Stimulated activated CD8-positive, alpha-beta memory T cell treated with anti-CD3 and anti-CD28 coated beads, Interleukin-7, amount 100 ng/mL, for 48 hours (primary cell): ENCODE results near the gene ERCC1.
A peak's percentile ranks its signal among the peaks of the same experiment; 100 is the strongest.
"Not testable (repeated sequence)": the region's sequence is repeated elsewhere in the genome, so short reads cannot be mapped to it uniquely, and the experiment has no call there.

ENCODE experiments used
- DNase-seq, 2 donors: peaks; one replicate each; pipeline ENCODE4 v3.0.0-alpha.2; 2020; ENCODE audit warnings: low read depth in 1 of 2; ENCODE audit errors: extremely low read depth in 1 of 2

ERCC1 gene

GRCh38 chr19:45431008-45431407 is 7.3 kb upstream of the ERCC1 start:
- not testable (repeated sequence) for DNase-seq

DNA sequence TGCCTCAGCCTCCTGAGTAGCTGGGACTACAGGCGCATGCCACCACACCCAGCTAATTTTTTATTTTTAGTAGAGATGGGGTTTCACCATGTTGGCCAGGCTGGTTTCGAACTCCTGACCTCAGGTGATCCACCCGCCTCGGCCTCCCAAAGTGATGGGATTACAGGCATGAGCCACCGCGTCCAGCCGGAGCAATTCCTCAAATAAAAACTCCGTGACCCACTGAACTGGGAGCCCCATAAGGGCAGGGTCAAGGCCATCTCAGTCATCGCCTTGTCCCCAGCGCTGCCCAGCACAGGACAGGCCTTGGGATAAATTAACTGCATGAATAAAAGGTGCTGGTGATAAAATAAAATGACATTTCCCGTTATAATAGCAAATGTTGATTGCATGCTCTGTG is 6.2 kb upstream of the ERCC1 start:
- not testable (repeated sequence) for DNase-seq

DNA sequence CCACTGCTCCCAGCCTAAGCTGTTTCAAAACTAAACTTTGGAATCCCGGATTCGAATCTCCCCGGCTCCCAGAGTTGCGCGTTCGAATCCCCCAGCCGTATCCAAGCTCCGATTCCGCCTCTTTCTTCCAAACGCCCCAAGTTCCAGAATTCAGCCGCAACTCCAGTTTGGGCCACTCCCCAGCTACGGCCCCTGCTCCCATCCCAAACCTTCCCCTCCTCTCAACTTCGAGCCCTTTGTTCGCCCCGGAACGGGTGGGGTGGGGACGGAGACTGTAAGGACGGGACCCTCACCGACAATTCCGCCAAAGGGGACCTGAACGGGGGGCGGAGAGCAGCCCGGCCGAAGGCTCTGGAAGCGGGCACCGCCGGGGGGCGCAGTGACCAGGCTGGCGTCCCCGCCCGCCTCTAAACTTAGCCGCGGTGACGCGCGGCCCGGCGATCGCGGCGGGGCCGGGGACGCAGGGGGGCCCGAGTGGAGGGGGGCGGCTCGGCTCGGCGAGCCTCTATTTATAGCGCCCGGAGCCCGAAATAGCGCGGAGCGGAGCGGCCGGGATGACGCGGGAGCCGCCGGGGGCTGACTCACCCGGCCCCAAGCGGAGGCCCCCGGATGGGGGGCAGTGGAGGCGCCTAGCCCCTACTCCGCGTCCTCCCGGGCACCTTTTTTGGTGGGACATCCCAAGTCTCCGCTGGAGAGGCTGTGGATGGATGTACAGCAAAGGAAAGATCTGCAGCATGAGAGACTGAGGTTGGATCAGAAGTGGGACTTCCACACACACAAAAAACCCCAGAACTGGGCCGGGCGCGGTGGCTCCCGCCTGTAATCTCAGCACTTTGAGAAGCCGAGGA is 4.9 kb upstream of the ERCC1 start:
- no peak for DNase-seq

DNA sequence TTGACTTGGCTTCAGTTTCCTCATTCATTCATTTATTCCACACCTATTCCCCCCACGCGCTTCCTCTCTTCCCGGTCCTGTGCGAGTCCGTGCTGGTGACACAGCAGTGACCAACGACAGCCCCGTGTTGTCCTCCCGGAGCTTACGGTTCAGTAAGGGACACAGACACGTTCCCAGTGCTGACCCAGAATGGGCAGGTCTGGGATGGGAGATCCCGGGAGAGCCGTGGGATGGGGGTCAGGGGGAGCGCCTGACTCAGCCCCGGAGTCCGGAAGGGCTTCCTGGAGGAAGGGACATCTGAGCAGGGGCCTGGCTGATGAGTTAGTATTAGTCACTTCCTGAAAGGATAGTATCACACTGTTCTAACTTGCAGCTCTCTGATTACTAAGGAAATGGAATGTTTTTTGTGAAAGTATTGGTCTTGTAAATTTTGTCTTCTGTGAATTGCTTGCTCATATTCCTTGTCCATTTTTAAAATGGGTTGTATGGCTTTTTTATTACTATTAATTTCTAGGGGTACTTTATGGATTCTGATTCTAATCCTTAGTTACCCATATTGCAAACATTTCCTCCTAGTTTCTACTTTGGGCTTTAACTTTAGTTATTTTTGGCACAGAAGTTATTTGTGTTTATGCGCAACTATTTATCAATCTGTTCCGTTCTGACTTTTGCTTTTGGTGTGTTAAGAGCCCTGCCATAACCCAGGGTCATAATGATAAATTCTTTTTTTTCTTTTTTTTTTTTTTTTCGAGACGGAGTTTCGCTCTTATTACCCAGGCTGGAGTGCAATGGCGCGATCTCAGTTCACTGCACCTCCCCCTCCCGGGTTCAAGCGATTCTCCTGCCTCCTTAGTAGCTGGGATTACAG is 708 bp upstream of the ERCC1 start:
- DNase-seq: peak in 1 of 2 donors; percentile 31

DNA sequence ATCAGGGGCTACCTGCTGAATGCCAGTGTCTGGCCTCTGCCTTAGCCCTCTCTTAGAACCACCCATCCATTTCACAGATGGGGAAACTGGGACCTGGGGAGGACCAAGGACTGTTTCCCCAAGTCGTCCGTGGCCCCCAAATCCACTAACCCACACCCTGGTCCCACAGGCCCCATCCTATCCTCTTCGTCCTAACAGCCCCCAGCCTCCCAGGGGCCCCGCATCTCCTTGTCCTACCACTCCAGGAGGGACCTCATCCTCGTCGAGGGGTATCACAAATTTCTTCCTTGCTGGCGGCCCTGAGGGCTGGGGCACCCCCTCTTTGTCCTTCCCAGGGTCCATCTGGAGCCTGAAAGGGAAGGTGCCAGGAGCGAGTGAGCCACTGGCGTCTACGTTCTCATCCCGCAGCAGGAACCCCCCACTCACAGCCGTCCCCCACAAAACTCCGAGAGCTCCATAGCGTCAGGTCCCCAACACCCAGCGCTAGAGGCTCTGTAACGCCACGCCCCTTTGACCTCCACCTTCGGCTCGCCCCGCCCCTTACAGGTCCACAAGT is 606 bp downstream of the ERCC1 start:
- DNase-seq: no peak

GRCh38 chr19:45421947-45422498 is 1.7 kb downstream of the ERCC1 start:
- no peak for DNase-seq

DNA sequence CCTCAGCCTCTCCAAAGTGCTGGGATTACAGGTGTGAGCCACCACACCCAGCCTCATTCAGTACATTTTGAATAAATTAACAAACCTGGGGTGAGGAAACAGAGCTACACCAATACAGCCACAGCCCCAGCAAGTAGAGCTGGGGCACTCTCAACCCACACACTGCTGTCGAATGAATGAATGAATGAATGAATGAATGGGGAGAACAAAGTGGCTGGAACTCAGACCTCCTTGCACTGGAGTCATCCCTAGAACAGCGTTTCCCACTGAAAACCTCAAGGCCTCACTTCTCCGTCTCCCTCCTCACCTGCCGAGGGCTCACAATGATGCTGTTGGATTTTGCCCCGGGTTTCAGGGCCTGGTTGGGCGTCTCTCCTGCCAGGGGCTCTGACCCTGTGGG is 2.8 kb downstream of the ERCC1 start:
- DNase-seq: no peak

DNA sequence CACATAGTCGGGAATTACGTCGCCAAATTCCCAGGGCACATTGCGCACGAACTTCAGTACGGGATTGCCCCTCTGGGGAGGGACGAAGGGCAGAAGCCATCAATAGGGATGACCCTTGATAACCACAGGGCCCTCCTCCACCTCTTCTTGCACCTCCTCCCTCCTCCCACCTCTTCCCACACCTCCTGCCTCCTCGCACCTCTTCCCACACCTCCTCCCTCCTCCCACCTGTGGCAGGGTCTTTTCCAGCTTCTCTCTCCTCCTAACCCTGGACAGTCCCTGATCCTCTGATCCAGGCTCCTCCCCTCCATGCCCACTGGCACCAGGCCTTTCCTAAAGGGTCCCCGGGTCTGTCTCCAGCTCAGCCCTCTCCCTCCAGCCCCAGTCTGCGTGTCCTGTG is 3.4 kb downstream of the ERCC1 start:
- DNase-seq: no peak

DNA sequence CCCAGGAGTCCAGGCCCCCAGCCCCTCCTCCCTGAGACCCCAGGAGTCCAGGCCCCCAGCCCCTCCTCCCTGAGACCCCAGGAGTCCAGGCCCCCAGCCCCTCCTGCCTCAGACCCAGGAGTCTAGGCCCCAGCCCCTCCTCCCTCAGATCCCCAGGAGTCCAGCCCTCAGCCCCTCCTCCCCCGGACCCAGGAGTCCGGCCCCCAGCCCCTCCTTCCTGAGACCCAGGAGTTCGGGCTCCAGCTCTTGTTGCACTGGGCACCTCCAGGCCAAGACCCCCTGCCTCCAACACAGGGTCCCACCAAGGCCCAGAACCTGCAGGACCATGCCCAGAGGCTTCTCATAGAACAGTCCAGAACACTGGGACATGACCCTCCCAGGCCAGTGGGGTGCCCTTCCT is 3.8 kb downstream of the ERCC1 start:
- no peak for DNase-seq

DNA sequence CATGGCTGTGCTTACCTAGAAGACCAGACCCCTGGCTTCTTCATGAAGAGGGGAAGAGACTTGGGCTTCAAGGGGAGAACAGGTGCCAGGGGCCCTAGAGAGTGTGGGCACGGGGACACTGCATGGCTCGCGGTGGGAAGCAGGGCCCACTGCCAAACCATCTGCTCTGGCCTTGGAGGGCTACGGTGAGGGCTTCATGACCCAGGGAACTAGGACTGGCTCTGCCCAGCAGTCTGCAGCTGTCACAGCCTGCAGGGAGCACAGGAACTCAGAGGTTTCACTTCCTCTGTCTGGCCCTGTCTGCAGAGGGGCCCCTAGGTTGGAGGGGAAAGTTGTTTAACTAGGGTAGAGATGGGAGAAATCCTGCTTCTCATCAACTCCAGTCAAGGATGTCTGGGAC is 4.3 kb downstream of the ERCC1 start:
- DNase-seq: no peak

DNA sequence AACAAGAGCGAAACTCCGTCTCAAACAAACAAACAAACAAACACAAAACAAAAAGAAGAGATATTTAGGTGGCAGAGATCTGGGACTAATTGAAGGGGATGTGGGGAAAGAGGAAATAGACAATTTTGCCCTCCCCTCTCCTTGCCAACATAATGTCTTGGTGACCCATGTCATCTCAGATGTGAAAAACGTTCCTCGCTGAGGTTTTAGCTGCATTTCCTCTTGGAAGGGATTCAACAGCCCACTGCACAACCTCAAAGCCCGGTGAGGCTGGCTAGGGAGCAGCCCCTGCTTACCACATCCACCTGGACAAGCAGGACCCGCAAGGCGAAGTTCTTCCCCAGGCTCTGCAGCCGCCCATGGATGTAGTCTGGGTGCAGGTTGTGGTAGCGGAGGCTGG is 4.9 kb downstream of the ERCC1 start:
- DNase-seq: no peak

DNA sequence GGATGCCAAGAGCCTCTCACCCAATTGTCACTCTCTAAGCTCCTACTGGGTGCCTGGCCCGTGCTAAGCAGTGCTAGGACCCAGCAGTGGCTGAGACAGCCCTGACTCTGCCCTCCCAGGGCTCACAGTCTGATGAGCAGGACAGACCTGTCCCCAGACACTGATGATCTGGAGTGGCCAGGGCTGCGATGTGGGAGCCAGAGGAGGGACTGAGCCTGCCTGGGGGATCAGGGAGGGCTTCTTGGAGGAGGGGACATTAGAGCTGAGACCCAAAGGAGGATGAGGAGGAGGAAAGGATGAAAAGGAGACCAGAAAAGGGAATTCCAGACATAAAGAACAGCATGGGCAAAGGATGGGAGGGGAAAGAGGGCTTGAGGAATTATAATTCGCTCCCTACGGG is 6.6 kb downstream of the ERCC1 start:
- no peak for DNase-seq

DNA sequence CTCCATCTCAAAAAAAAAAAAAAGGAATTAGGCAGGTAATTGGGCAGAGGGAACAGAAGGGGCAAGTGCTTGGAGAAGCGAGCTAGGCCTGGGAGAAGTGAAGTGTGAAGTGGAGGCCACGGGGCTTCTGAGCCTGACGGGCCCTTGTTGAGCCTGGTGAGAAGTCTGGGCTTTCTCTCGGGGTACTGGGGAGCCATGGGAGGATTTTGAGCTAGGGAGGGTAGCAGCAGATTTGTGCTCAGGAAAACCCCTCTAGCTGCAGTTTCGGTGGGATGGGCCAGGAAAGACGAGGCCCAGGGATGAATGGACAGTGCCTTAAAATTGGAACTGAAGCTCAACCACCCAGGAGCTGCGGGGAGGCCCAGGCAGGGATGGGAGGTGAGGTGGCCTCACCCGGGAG is 9.2 kb downstream of the ERCC1 start:
- no peak for DNase-seq

- no peak for DNase-seq
These were observed 10.2 kb downstream of the ERCC1 start for GRCh38 chr19:45413497-45413896.

- not testable (repeated sequence) for DNase-seq
These were observed 13.4 kb downstream of the ERCC1 start for GRCh38 chr19:45410330-45410729.

GRCh38 chr19:45409557-45409920 is 14.2 kb downstream of the ERCC1 start:
- no peak for DNase-seq

GRCh38 chr19:45408830-45409556 is 14.7 kb downstream of the ERCC1 start:
- no peak for DNase-seq

DNA sequence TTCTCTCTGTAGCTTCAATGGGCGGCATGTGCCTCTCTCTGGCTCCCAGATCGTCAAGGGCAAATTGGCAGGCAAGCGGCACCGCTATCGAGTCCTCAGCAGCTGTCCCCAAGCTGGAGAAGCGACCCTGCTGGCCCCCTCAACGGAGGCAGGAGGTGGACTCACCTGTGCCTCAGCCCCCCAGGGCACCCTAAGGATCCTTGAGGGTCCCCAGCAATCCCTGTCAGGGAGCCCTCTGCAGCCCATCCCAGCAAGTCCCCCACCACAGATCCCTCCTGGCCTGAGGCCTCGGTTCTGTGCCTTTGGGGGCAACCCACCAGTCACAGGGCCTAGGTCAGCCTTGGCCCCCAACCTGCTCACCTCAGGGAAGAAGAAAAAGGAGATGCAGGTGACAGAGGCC is 15.6 kb downstream of the ERCC1 start:
- no peak for DNase-seq

- not testable (repeated sequence) for DNase-seq
These were observed 16.1 kb downstream of the ERCC1 start for GRCh38 chr19:45407585-45407984.

- DNase-seq: no peak
These were observed 16.7 kb downstream of the ERCC1 start for GRCh38 chr19:45407091-45407375.
